GM18498 (cell line): ENCODE results near the gene XYLT1.
"Not testable (repeated sequence)": the region's sequence is repeated elsewhere in the genome, so short reads cannot be mapped to it uniquely, and the experiment has no call there.

Experiments used
- ATAC-seq: cut with Tn5 transposase; IDR thresholded peaks from one replicate; pipeline ENCODE4 v1.9.1; 2021; ENCODE audit warnings: mild to moderate bottlenecking, moderate library complexity; ENCODE audit not compliant: unreplicated experiment

Gene XYLT1

GRCh38 chr16:17342031-17342430 is 128.7 kb downstream of the XYLT1 start:
- no peak for ATAC-seq

GRCh38 chr16:17340804-17341203 is 130.0 kb downstream of the XYLT1 start:
- no peak for ATAC-seq

- ATAC-seq = no peak
Observed at GRCh38 chr16:17339764-17340541, 130.8 kb downstream of the XYLT1 start.

GRCh38 chr16:17338244-17338643 is 132.5 kb downstream of the XYLT1 start:
- ATAC-seq = no peak

- no peak for ATAC-seq
Observed at GRCh38 chr16:17336530-17336900, 134.2 kb downstream of the XYLT1 start.

GRCh38 chr16:17335826-17336529 is 134.8 kb downstream of the XYLT1 start:
- ATAC-seq = no peak

- not testable (repeated sequence) for ATAC-seq
Observed at GRCh38 chr16:17335406-17335805, 135.4 kb downstream of the XYLT1 start.

GRCh38 chr16:17334096-17334495 is 136.7 kb downstream of the XYLT1 start:
- no peak for ATAC-seq

- ATAC-seq = no peak
Observed at GRCh38 chr16:17333229-17333628, 137.5 kb downstream of the XYLT1 start.

GRCh38 chr16:17331991-17332390 is 138.8 kb downstream of the XYLT1 start:
- no peak for ATAC-seq

GRCh38 chr16:17331071-17331607 is 139.6 kb downstream of the XYLT1 start:
- no peak for ATAC-seq

GRCh38 chr16:17330044-17330443 is 140.7 kb downstream of the XYLT1 start:
- no peak for ATAC-seq

GRCh38 chr16:17329391-17329790 is 141.4 kb downstream of the XYLT1 start:
- ATAC-seq = no peak

GRCh38 chr16:17328932-17329331 is 141.8 kb downstream of the XYLT1 start:
- no peak for ATAC-seq

GRCh38 chr16:17327664-17328335 is 143.0 kb downstream of the XYLT1 start:
- no peak for ATAC-seq

GRCh38 chr16:17325476-17326143 is 145.2 kb downstream of the XYLT1 start:
- ATAC-seq = no peak

GRCh38 chr16:17324451-17324850 is 146.3 kb downstream of the XYLT1 start:
- ATAC-seq = no peak

- no peak for ATAC-seq
Observed at GRCh38 chr16:17323171-17323570, 147.6 kb downstream of the XYLT1 start.

GRCh38 chr16:17321824-17322223 is 148.9 kb downstream of the XYLT1 start:
- no peak for ATAC-seq

- ATAC-seq = no peak
Observed at GRCh38 chr16:17320009-17320408, 150.8 kb downstream of the XYLT1 start.

GRCh38 chr16:17318238-17318637 is 152.5 kb downstream of the XYLT1 start:
- no peak for ATAC-seq
